ENCODE results near the gene SYNGAP1. TPM values are rescaled to one million over a fixed set of nuclear protein-coding genes. Genes with fewer than 3 reads are reported as not detected.

The SYNGAP1 gene
- total and polyA plus RNA-seq, 9 of the 15 experiments (the other 6 are each of a cell fraction or from before 2014, with no cell fraction given) = 0.01 to 22.8 (median 3.2) TPM

DNA sequence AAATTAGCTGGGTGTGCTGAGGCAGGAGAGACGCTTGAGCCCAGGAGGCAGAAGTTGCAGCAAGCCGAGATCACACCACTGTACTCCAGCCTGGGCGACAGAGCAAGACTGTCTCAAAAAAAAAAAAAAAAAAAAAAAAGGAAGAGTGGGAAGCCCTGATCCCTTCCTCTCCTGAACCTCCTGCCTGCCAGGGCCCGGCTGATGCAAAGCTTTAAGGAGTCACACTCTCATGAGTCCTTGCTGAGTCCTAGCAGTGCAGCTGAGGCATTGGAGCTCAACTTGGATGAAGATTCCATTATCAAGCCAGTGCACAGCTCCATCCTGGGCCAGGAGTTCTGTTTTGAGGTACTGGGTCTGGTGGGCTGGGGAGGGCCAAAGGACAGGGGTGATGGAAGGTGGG is 15.1 kb downstream of the SYNGAP1 start:
- 81% methylated on average over 4 of the region's 4 CpGs for WGBS (ENCODE audit: insufficient coverage, low coverage, missing lambda C conversion rate)
- Histone ChIP-seq H3K9me1 (ENCODE audit: control insufficient read depth, insufficient read depth, low read length) (no peaks in the 10 kb centered on the region), H3K27ac (ENCODE audit: extremely low read depth, low read depth, low read length) (no peak overlapping the region), H3K79me2 (ENCODE audit: control insufficient read depth, insufficient read depth, low read length) (peaks cover 13% of the 10 kb centered on the region; the same call in 1 of the 3 replicates), H4K20me1 (replicated peaks; ENCODE audit: control insufficient read depth, insufficient read depth, low read length) (no peaks in the 10 kb centered on the region; the same call in 1 of the 2 replicates), H3K36me3 (ENCODE audit: control insufficient read depth, insufficient read depth, low read length) (peaks cover 39% of the 10 kb centered on the region), H2AFZ (ENCODE audit: low read depth, low read length) (no peak overlapping the region), H3K4me2 (ENCODE audit: insufficient read depth, low read length) (no peak overlapping the region), H3K27me3 (ENCODE audit: control insufficient read depth in 2 of 2, insufficient read depth in 2 of 2, low read length in 2 of 2) (no peaks in the 10 kb centered on the region), H3K4me1 (replicated peaks in 1 of 2; ENCODE audit: control insufficient read depth in 2 of 2, insufficient read depth in 2 of 2, low read length in 2 of 2) (peaks cover 25 to 35% of the 10 kb centered on the region in 2 experiments), H3K9me3 (replicated peaks; ENCODE audit: control insufficient read depth, insufficient read depth, low read depth, low read length) (no peaks in the 10 kb centered on the region), H3K4me3 (no peak overlapping the region), H3K9ac (ENCODE audit: insufficient read depth in 1 of 2, low read depth in 2 of 2, low read length in 2 of 2) (no peak overlapping the region; a peak in 1 of 4 replicates)
- DNase-seq (ENCODE audit: extremely low read depth in 1 of 4, low spot score in 3 of 4) = no peak
- FAIRE-seq = no peak
- in situ Hi-C loops (cut with MboI) (no loop called here), intact Hi-C loops (cut with micrococcal nuclease) (no loop called here)
- CTCF ChIA-PET (ENCODE audit: low intra/inter-chr PET ratio) = interaction anchor here (0.6 to 0.7 kb wide), 2 partner anchors 8 to 1640 kb away, joined by 3 read pairs; no protein-coding TSS in a partner anchor
- TF ChIP-seq HMG20B (CRISPR knock-in tag; IDR thresholded peaks at IDR 0.05) = no peak
- TF ChIP-seq ZNF57 (CRISPR knock-in tag; IDR thresholded peaks at IDR 0.05) = no peak
- TF ChIP-seq, protein P1, sequence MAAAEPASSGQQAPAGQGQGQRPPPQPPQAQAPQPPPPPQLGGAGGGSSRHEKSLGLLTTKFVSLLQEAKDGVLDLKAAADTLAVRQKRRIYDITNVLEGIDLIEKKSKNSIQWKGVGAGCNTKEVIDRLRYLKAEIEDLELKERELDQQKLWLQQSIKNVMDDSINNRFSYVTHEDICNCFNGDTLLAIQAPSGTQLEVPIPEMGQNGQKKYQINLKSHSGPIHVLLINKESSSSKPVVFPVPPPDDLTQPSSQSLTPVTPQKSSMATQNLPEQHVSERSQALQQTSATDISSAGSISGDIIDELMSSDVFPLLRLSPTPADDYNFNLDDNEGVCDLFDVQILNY (CRISPR knock-in tag; IDR thresholded peaks at IDR 0.05) = no peak
- TF ChIP-seq, protein P2, sequence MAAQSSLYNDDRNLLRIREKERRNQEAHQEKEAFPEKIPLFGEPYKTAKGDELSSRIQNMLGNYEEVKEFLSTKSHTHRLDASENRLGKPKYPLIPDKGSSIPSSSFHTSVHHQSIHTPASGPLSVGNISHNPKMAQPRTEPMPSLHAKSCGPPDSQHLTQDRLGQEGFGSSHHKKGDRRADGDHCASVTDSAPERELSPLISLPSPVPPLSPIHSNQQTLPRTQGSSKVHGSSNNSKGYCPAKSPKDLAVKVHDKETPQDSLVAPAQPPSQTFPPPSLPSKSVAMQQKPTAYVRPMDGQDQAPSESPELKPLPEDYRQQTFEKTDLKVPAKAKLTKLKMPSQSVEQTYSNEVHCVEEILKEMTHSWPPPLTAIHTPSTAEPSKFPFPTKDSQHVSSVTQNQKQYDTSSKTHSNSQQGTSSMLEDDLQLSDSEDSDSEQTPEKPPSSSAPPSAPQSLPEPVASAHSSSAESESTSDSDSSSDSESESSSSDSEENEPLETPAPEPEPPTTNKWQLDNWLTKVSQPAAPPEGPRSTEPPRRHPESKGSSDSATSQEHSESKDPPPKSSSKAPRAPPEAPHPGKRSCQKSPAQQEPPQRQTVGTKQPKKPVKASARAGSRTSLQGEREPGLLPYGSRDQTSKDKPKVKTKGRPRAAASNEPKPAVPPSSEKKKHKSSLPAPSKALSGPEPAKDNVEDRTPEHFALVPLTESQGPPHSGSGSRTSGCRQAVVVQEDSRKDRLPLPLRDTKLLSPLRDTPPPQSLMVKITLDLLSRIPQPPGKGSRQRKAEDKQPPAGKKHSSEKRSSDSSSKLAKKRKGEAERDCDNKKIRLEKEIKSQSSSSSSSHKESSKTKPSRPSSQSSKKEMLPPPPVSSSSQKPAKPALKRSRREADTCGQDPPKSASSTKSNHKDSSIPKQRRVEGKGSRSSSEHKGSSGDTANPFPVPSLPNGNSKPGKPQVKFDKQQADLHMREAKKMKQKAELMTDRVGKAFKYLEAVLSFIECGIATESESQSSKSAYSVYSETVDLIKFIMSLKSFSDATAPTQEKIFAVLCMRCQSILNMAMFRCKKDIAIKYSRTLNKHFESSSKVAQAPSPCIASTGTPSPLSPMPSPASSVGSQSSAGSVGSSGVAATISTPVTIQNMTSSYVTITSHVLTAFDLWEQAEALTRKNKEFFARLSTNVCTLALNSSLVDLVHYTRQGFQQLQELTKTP (IDR thresholded peaks at IDR 0.05; ENCODE audit: low read depth in 1 of 2, partially characterized antibody in 2 of 2) = no peak
- TF ChIP-seq TAF1 (IDR thresholded peaks at IDR 0.05; ENCODE audit: control insufficient read depth, extremely low read depth, insufficient read depth, low read length, severe bottlenecking) = no peak
- TF ChIP-seq SNRNP70 (optimal IDR thresholded peaks at IDR 0.05; ENCODE audit: low read depth, low read length) = no peak
- TF ChIP-seq, protein P3, sequence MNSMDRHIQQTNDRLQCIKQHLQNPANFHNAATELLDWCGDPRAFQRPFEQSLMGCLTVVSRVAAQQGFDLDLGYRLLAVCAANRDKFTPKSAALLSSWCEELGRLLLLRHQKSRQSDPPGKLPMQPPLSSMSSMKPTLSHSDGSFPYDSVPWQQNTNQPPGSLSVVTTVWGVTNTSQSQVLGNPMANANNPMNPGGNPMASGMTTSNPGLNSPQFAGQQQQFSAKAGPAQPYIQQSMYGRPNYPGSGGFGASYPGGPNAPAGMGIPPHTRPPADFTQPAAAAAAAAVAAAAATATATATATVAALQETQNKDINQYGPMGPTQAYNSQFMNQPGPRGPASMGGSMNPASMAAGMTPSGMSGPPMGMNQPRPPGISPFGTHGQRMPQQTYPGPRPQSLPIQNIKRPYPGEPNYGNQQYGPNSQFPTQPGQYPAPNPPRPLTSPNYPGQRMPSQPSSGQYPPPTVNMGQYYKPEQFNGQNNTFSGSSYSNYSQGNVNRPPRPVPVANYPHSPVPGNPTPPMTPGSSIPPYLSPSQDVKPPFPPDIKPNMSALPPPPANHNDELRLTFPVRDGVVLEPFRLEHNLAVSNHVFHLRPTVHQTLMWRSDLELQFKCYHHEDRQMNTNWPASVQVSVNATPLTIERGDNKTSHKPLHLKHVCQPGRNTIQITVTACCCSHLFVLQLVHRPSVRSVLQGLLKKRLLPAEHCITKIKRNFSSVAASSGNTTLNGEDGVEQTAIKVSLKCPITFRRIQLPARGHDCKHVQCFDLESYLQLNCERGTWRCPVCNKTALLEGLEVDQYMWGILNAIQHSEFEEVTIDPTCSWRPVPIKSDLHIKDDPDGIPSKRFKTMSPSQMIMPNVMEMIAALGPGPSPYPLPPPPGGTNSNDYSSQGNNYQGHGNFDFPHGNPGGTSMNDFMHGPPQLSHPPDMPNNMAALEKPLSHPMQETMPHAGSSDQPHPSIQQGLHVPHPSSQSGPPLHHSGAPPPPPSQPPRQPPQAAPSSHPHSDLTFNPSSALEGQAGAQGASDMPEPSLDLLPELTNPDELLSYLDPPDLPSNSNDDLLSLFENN (IDR thresholded peaks at IDR 0.05; ENCODE audit: low read depth in 2 of 2, low read length in 2 of 2) = no peak
- no peak for TF ChIP-seq NCOA1 (IDR thresholded peaks at IDR 0.05; ENCODE audit: low read depth)
- no peak for TF ChIP-seq RAD21 (CRISPR knock-in tag; conservative IDR thresholded peaks at IDR 0.05 in 1 of 2, IDR thresholded peaks at IDR 0.05 in 1 of 2)
- TF ChIP-seq, protein P4, sequence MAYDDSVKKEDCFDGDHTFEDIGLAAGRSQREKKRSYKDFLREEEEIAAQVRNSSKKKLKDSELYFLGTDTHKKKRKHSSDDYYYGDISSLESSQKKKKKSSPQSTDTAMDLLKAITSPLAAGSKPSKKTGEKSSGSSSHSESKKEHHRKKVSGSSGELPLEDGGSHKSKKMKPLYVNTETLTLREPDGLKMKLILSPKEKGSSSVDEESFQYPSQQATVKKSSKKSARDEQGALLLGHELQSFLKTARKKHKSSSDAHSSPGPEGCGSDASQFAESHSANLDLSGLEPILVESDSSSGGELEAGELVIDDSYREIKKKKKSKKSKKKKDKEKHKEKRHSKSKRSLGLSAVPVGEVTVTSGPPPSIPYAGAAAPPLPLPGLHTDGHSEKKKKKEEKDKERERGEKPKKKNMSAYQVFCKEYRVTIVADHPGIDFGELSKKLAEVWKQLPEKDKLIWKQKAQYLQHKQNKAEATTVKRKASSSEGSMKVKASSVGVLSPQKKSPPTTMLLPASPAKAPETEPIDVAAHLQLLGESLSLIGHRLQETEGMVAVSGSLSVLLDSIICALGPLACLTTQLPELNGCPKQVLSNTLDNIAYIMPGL (CRISPR knock-in tag; IDR thresholded peaks at IDR 0.05) = no peak
- no TSS peak for BruUV-seq (replicated peaks)
- POLR2A ChIA-PET = interaction anchor here (3.3 kb wide), 1 partner anchor 9 kb away, joined by 13 read pairs; no protein-coding TSS in a partner anchor
- ATAC-seq = no peak
